Stomach (tissue), 9 donors: ENCODE measurements around the gene ZFAND2B. TPM values are rescaled to one million over a fixed set of nuclear protein-coding genes. Genes with fewer than 3 reads are reported as not detected.

ENCODE experiments used
- DNase-seq, 2 donors: peaks; one replicate each; pipeline versions ENCODE4 v3.0.0 to v3.0.0-alpha.2; 2013 to 2019
- H3K27ac ChIP-seq, 5 donors: fragments of 200-600 bp in 4 of 5; sonication (generic) in 4 of 5; one replicate each; pipeline ENCODE4 v1.5.1; 2013 to 2019; ENCODE audit warnings: mild to moderate bottlenecking in 1 of 5, moderate library complexity in 1 of 5
- H3K27me3 ChIP-seq, 3 donors: fragments of 200-600 bp; sonication (generic); one replicate each; pipeline ENCODE4 v1.5.1; 2017 to 2019; ENCODE audit warnings: mixed run types in 1 of 3
- H3K36me3 ChIP-seq, 4 donors: fragments of 200-600 bp; sonication (generic); 1 replicate in 3 of 4; 2 replicates in 1 of 4; pipeline ENCODE4 v1.5.1; 2016 to 2019
- H3K4me1 ChIP-seq, 4 donors: fragments of 200-600 bp; sonication (generic); one replicate each; pipeline ENCODE4 v1.5.1; 2016 to 2019
- H3K4me3 ChIP-seq, 4 donors: fragments of 200-600 bp; sonication (generic) in 3 of 4; one replicate each; pipeline ENCODE4 v1.5.1; 2016 to 2019; ENCODE audit warnings: mild to moderate bottlenecking in 1 of 4
- H3K9me3 ChIP-seq, 4 donors: fragments of 200-600 bp; sonication (generic); one replicate each; pipeline ENCODE4 v1.5.1; 2016 to 2019
- EP300 ChIP-seq: sonication (generic); formaldehyde crosslinking; IDR thresholded peaks from one replicate; pipeline ENCODE4 v1.6.1; 2017; ENCODE audit warnings: antibody characterized with exemption
- POLR2A ChIP-seq, 4 donors: fragments of 450-650 bp; IDR thresholded peaks; one replicate each; pipeline ENCODE4 v1.6.1; 2016; ENCODE audit warnings: antibody characterized with exemption in 4 of 4, control low read depth in 2 of 4, mild to moderate bottlenecking in 1 of 4, moderate library complexity in 1 of 4
- POLR2AphosphoS5 ChIP-seq, 3 donors: sonication (generic); formaldehyde crosslinking; IDR thresholded peaks; one replicate each; pipeline ENCODE4 v1.6.1; 2016; ENCODE audit warnings: antibody characterized with exemption in 3 of 3
- WGBS, 5 donors: extraction: QIAGEN DNeasy Blood & Tissue Kit in 3 of 5; methylation state at CpG; one replicate each; pipeline versions ENCODE4 v1.1.5 to v1.1.7; 2013 to 2018; 5-methylcytosine and 5-hydroxymethylcytosine counted together
- intact Hi-C: fragments of 100-400 bp; cut with DNase I; formaldehyde crosslinking; loops from one replicate; pipeline ENCODE4 v1.15.1; 2023; ENCODE audit warnings: low total_unique reads
- polyA plus RNA-seq, 3 donors: library from polyadenylated mRNA; stranded (reverse); fragments of 200-250 nt; gene quantifications; one replicate each; pipeline ENCODE4 v1.2.3, GENCODE V29; 2013
- total RNA-seq, 5 donors: library from RNA; depleted of rRNA; stranded (reverse); fragments of >200 nt; gene quantifications; one replicate each; pipeline versions ENCODE4 v1.1.0 to v1.2.3, GENCODE V29; 2014 to 2016
- TF ChIP-seq, protein P1 (sequence below), 7 experiments: fragments of 450-650 bp in 4 of 7; fragments of 200-600 bp in 3 of 7; sonication (generic) in 3 of 7; IDR thresholded peaks; one replicate each; pipeline ENCODE4 v1.5.1; 2016 to 2019; ENCODE audit warnings: antibody characterized with exemption in 7 of 7, control low read depth in 2 of 7, mild to moderate bottlenecking in 1 of 7
- donor health status: healthy with polysubstance abuse.
- donor health status: Bipolar disorder and iron deficiency.
- donor health status: healthy.

ZFAND2B gene
- total and polyA plus RNA-seq, 8 donors: 21.3 to 81.3 (median 44.7) TPM

GRCh38 chr2:219216535-219216915 lies 9.9 kb downstream of the ZFAND2B start:
- peaks cover 56 to 68% (median 63%) of the 10 kb centered on the region in 4 donors for H3K36me3 ChIP-seq
- peaks cover 25 to 49% (median 39%) of the 10 kb centered on the region in 4 donors for H3K4me1 ChIP-seq
- TF ChIP-seq, protein P1, sequence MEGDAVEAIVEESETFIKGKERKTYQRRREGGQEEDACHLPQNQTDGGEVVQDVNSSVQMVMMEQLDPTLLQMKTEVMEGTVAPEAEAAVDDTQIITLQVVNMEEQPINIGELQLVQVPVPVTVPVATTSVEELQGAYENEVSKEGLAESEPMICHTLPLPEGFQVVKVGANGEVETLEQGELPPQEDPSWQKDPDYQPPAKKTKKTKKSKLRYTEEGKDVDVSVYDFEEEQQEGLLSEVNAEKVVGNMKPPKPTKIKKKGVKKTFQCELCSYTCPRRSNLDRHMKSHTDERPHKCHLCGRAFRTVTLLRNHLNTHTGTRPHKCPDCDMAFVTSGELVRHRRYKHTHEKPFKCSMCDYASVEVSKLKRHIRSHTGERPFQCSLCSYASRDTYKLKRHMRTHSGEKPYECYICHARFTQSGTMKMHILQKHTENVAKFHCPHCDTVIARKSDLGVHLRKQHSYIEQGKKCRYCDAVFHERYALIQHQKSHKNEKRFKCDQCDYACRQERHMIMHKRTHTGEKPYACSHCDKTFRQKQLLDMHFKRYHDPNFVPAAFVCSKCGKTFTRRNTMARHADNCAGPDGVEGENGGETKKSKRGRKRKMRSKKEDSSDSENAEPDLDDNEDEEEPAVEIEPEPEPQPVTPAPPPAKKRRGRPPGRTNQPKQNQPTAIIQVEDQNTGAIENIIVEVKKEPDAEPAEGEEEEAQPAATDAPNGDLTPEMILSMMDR (IDR thresholded peaks at IDR 0.05): no peak
- TF ChIP-seq POLR2A (IDR thresholded peaks at IDR 0.05) (no peak), POLR2AphosphoS5 (IDR thresholded peaks at IDR 0.05) (no peak), EP300 (no peak)
- no peak for DNase-seq
- intact Hi-C loops: loop anchor here (5.0 kb wide), 1 partner anchor 44 kb away; the partner anchor contains the start of gene SLC23A3
- H3K27ac ChIP-seq: peak overlapping the region in 3 of 5 donors; percentile 89 to 95 (median 94)
- no peaks in the 10 kb centered on the region for H3K9me3 ChIP-seq
- H3K27me3 ChIP-seq: no peaks in the 10 kb centered on the region
- no peak overlapping the region for H3K4me3 ChIP-seq
- WGBS, 5 donors: 81 to 94% (median 88%) methylated on average over 6 of the region's 6 CpGs

DNA sequence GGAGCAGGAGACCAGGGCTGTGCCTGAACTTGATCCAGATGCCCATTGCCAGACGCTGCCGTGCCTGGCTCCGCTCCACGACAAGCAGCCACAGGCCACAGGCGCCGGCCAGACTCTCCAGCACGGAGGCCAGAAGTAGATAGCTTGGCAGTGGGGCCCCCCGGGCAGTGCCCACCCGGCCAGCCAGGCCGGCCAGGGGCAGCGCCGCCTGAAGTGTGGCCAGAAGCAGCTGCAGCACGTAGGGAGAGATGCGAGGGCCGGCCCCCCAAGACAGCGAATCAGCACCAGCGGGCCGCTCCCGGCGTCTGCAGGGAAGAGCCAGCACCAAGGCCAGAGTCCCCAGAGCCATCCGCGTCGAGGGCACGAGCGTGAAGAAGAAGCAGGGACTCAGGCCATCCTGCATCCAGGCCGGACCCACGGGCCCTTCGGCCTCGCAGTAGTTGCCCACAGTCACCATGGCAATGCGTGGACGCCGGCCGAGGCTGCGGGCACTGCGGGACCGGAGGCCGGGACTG lies 11.7 kb downstream of the ZFAND2B start:
- Histone ChIP-seq H3K4me1 (peaks cover 25 to 49% (median 39%) of the 10 kb centered on the region in 4 donors), H3K4me3 (peak overlapping the region; percentile 50 to 69 (median 60)), H3K9me3 (no peaks in the 10 kb centered on the region), H3K27me3 (no peaks in the 10 kb centered on the region), H3K36me3 (peaks cover 60 to 71% (median 65%) of the 10 kb centered on the region in 4 donors), H3K27ac (peak overlapping the region; percentile 81 to 95 (median 94))
- no peak for TF ChIP-seq POLR2A (IDR thresholded peaks at IDR 0.05)
- no peak for TF ChIP-seq EP300
- TF ChIP-seq, protein P1 (IDR thresholded peaks at IDR 0.05): no peak
- no peak for TF ChIP-seq POLR2AphosphoS5 (IDR thresholded peaks at IDR 0.05)
- intact Hi-C loops: loop anchor here (5.0 kb wide), 1 partner anchor 46 kb away; the partner anchor contains the start of gene SLC23A3
- WGBS, 5 donors: 0 to 3% (median 0%) methylated on average over 8 to 37 of the region's 37 CpGs
- peak; percentile 72 to 85 for DNase-seq

DNA sequence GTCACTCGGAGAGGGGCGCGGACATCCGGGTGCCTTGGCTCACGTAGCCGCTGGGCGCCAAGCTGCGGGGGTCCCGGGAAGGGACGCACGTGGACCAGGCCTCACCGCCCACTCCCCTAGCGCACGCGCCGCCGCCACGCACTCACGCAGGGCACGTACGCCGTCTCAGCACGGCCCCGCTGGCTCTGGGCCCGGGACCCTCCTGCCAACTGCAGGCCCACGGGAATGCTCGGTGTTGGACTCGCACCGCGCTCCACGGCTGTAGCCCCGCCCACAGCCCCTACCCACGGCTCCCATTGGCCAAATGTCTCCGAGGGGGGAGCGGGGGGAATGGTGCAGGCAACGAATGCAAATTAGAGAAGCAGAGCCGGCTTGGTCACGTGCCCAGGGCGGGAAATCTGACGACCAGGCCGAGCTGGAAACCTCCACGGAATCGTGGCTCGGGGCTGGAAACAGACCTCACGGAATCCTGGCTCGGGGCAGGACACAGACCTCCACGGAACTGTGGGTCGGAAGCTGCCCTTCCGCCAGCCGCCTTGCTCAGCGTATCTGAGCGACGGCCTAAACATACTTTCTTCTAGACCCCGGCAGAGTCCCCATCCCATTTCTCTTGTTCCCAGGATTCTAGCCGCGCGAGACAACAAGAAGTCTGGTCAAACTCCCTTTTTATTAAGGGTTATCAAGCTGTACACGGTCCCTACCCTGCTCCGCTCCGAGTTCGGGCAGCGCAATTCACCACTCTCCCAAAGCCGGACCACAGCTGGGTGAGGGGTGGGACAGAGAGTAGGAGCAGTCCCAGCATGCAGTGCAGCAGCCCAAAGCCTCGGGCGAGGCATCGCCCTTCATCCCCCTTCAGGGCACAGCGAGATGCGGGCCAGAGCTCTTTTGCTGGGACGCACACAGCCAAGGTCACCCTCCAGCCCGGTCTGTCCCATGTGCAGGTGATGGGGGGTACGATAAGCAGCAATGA lies 12.4 kb downstream of the ZFAND2B start, which contains the start of gene ABCB6:
Gene ABCB6, minus strand, starts transcription at position 227 of the 970 bp plus-strand sequence. CDS start 285 bp downstream, outside the sequence.
- H3K36me3 ChIP-seq: peaks cover 62 to 71% (median 65%) of the 10 kb centered on the region in 4 donors
- H3K4me1 ChIP-seq: peaks cover 25 to 49% (median 39%) of the 10 kb centered on the region in 4 donors
- DNase-seq: peak; percentile 96 to 98
- intact Hi-C loops: loop anchor here (5.0 kb wide), 1 partner anchor 47 kb away; the partner anchor contains the start of gene SLC23A3
- H3K27me3 ChIP-seq: no peaks in the 10 kb centered on the region
- H3K9me3 ChIP-seq: no peaks in the 10 kb centered on the region
- peak within 1 kb of the TSS; percentile 81 to 95 (median 94) for H3K27ac ChIP-seq
- peak in 2 of 4 donors; percentile 22 to 47 for TF ChIP-seq POLR2A (IDR thresholded peaks at IDR 0.05)
- peak; percentile 53 to 87 (median 77) for TF ChIP-seq POLR2AphosphoS5 (IDR thresholded peaks at IDR 0.05)
- TF ChIP-seq, protein P1 (IDR thresholded peaks at IDR 0.05): no peak
- no peak for TF ChIP-seq EP300
- H3K4me3 ChIP-seq: peak within 1 kb of the TSS; percentile 50 to 69 (median 60)
- WGBS, 5 donors: 8 to 10% (median 8%) methylated on average over 31 to 71 of the region's 71 CpGs
